Kidney tubule cell (primary cell): Measurements from ENCODE around the gene SEMA3E.

ENCODE experiments used
- DNase-seq: peaks from one replicate; pipeline ENCODE4 v3.0.0-alpha.2; 2018; ENCODE audit warnings: low spot score

The SEMA3E gene

GRCh38 chr7:83347945-83348444, 300.9 kb downstream of the SEMA3E start:
- peak; percentile 57 for DNase-seq

GRCh38 chr7:83339907-83340306, 309.0 kb downstream of the SEMA3E start:
- DNase-seq, result no peak

GRCh38 chr7:83338277-83338950, 310.5 kb downstream of the SEMA3E start:
- no peak for DNase-seq

GRCh38 chr7:83337050-83337449, 311.9 kb downstream of the SEMA3E start:
- DNase-seq, result no peak

- DNase-seq, result no peak
These were observed 322.7 kb downstream of the SEMA3E start for GRCh38 chr7:83326223-83326622.

- no peak for DNase-seq
These were observed 323.9 kb downstream of the SEMA3E start for GRCh38 chr7:83325083-83325482.

- no peak for DNase-seq
These were observed 324.3 kb downstream of the SEMA3E start for GRCh38 chr7:83324596-83324995.

GRCh38 chr7:83321011-83321410, 327.9 kb downstream of the SEMA3E start:
- no peak for DNase-seq

- DNase-seq, result no peak
These were observed 335.0 kb downstream of the SEMA3E start for GRCh38 chr7:83313931-83314330.
